Stimulated activated CD8-positive, alpha-beta memory T cell treated with anti-CD3 and anti-CD28 coated beads, Interleukin-7, amount 100 ng/mL, for 1 hour (primary cell): ENCODE measurements around the gene XPO6.

Experiments
- DNase-seq, 2 donors: peaks; one replicate each; pipeline ENCODE4 v3.0.0-alpha.2; 2020; ENCODE audit warnings: low read depth in 2 of 2

XPO6 gene

DNA sequence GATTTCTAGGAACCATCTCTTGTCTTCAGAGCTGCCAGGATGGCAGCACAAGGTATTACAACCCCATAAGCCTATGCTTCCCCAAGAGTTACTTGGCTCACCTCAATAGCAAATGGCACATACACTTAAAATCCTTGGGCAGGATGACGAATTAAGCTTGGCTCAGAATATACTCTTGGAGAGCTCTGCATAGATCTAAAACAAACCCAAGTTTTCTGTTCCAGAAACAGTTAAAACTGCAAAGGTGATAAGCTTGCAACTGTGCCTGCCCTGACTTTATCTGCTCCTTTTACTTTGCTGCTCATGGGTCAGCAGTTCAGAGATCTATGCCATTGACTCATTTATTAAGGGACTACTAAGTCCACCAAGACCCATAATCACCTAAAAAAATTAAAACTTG is 26.1 kb downstream of the XPO6 start:
- DNase-seq, result no peak

DNA sequence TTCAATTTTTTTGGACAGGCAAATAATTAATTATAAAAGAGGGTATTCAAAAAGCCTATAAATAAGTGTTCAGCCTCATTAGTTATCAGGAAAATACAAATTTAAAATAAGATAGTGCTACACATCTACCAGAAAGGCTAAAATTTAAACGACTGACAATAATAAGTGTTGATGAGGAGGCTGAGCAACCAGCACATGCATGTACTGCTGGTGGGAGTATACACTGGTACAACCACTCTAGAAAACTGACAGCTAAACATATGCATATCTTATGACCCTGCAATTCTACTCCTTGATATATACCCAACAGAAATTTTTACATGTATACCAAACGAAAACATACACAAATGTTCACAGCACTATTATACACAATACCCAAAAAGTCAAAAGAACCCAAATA is 27.1 kb downstream of the XPO6 start:
- DNase-seq, result no peak

DNA sequence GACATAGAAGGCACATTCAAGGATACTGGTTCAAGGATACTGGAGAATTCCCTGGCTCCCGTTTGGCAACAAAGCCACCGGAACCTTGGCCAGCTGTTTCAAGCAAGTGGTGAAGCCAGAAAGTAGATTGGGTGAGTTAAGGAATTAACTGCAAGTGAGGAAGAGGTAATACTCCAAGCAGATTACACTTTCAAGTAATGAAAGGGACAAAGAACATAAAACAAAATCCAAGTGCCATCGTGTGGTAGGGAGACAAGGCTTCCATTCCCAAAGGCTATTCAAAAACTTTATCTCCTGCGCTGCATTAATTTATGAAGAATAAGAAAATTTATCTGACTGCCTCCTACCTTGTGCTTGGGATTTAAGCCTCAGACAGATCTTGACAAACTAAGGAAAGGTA is 27.8 kb downstream of the XPO6 start:
- no peak for DNase-seq

DNA sequence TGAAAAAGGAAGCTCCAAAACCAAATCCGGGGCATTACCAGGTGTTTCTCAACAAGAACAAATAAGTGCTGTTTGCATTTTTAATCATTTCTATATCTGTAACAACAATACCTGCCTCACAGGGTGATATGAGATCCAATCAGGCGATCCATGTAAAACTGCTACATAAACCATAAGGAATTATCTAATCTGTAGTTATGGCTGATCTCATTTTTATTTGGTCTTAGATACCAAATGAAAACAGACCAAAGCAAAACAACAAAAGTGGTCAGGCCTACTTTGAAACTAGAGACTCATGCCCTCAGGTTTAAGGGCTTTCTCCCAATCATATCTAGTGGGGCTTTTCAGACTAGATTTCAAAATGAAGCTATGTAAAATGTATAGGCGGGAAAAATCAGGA is 28.3 kb downstream of the XPO6 start:
- DNase-seq, result no peak

DNA sequence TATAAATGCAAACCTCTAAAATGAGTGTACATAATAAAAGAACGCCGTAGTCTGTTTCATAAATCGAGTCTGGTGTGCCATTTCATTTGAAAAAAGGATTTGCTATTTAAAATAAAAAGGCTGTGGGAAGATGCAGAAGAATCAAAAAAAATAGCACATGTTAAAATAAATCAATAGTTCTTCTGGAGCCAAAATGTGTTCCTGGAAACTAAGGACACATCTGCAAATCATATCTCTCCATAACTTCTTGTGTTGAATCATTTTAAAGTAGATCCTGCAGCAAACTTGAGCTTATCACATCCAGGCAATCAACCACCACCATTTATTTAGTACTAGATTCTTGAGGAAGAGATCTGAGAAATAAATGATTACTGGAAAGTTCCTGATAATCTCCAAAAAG is 29.0 kb downstream of the XPO6 start:
- no peak for DNase-seq

DNA sequence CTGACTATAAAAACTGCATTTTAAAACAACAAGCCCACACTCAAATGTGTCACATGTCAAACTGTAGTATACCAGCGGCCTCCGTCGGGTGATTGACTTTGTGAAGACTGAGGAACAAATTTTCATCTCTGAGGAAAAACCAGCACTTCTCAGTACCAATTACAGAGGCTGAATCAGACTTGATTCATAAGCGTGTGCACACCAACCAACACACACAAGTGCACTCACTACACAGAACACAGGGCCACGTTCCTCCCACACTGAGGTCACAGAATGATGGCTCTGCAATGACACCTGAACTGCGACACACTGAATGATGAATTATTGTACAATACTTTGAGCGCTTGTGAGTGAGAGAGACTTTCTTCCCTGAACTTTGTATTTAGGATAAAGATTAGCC is 29.6 kb downstream of the XPO6 start:
- DNase-seq, result no peak

DNA sequence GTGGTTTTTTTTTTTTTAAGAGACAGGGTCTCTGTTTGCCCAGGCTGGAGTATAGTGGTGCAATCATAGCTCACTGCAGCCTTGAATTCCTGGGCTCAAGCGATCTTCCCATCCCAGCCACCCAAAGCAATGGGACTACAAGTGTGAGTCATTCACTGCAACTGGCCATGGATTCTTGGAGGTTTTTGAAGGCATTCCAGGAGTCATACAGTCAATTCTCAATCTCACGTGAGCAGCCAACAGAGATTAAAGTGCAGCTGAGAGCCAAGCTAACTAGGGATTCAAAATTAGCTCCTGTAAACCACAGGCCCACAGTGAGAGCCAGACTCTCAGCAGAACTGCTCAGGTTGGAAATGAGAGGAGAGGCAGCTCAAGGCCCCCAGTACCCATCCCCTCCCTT is 30.2 kb downstream of the XPO6 start:
- DNase-seq, result no peak

DNA sequence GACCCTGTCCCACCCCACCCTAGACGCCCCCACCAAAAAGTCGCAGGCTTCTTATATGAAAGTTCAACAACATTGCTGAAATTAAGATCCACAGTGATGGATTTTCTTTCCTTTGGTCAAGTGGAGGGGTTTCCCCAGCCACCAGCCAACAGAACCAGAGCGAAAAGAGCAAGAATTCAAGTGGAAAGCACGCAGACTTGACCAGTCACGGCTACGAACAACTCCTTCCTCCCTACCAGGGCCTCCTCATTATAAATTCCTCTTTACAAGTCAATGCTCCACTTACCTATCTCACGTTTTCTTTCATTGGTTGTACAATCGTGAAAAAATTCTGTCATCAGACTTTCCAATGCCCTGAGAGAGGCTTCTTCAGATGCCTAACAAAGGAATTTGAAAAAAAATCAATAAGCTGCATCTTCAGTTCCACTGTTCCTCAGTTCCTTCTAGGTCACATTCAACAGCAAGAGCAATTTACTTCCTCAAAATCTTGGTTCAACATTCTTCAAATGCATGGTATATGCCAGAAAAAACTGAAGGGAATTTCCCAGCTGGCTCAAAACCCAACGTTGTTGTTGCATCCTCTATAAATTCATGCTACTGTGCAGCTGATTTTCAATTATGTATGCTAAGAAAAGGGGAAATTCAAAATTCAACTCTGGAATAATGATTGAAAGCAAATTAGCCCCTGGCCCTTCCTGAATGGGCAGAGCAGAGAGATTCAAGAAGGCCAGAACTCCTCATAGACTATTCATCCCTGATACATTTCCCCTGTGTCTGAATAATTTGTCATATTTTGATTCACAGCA is 30.9 kb downstream of the XPO6 start:
- no peak for DNase-seq

DNA sequence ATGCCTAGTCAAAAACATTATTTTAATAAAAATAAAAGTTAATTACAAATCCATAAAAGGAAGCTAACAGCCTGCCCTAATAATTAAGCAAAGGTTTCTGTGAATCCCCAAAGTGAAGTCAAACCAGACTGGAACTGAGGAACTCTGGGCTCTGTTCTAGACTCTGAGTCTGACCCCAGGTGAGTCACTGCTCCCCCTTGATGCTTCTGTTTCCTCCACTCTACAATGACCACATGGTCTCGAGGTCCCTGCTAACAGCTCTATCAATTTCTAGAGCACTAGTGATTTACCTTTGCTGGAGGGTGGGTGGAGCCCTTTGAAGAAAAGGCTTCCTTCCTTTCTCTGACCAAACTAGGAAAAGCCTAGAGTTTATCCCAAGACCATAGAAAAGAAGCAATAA is 32.4 kb downstream of the XPO6 start:
- no peak for DNase-seq

DNA sequence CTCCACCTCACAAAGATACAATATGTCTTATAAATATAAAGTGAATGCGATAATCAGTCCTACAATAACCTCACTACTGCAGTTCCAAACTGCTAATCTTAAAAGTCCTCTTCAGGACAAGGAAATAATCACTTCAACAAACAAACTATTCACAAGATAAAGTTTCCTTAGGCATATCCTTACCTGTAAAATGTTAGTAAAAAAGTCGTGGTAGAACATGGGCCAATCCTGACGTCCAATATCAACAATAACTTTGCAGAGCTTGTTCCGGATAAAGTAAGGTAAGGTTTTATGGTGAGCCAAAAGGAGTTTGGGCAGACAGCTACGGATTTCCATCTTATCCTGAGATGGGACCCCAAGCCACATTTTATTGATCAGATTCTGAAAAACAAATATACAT is 36.0 kb downstream of the XPO6 start:
- no peak for DNase-seq

DNA sequence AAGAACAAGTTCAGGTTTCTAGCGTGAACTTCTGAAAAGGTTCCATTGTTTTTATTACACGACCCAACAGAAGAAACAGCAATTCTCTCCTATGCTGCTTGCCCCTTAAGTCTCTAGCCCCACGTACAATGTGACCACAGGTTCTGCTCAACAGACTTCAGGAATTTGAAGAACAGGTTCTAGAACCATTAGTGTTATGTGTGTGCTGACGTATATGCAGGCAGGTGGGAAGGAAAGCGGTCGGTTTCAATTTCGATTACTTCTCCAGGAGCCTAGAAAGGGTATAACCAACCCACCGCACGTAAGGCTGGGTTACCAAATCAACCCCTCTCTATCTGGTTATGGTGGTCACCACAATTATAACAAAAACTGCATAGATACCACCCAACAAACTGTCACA is 39.4 kb downstream of the XPO6 start:
- no peak for DNase-seq

DNA sequence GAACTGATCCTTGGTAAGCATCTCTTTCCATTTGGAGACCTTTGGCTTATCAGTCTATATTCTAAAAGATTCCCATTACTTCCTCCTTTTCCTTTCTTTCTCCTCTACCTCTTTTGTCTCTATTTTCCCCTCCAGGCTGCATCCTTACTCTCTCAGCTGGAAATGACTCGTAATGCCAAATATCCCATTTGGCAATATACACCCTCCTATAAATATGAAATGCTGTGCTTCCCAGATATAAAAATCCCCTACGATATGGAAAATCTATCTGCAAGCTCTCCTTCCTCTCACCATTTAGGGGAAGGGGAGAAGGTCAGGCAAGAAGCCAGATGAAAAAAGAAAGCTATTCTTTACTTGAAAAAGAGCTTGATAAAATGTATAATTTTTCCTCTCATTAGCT is 39.9 kb downstream of the XPO6 start:
- DNase-seq, result no peak

DNA sequence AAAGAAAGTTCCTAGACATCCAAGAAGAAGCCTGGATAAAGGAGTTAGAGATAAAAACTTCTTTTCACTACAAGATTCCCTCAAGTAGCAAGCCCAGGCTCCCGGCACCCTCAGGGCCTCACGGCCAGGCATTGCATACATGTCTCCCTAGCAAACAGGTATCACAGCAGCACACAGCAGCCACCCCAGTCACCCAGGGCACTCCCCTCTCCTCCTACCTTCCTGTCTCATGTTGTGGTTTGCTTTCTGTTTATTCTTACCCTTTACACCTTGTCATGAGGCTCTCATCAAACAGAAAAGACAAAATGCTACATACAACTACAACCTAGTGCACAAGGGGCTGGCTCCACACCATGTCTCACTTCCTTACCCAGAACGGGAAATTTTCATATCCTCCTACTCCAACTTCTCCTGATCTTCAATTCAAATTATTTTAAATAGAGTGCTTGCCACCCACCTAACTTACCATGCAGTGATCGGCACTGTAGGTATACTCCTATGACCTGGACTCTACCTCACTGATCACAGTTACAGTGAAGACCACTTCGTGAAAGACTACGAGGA is 42.7 kb downstream of the XPO6 start:
- no peak for DNase-seq

DNA sequence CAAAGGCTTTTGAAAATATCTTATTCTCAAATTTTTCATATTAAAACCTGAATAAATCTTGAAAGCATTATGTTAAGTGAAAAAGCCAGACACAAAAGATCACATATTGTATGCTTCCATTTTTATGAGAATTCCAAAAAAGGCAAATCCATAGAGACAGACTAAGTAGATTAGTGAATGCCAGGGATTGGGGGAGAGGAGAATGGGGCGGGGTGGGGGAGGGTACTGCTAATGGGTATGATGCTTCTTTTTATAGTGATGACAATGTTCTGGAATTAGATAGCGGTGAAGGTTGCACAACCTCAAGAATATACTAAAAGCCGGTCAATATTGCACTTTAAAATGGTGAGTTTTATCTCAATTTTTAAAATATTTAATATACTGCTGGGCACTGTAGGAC is 44.0 kb downstream of the XPO6 start:
- no peak for DNase-seq

DNA sequence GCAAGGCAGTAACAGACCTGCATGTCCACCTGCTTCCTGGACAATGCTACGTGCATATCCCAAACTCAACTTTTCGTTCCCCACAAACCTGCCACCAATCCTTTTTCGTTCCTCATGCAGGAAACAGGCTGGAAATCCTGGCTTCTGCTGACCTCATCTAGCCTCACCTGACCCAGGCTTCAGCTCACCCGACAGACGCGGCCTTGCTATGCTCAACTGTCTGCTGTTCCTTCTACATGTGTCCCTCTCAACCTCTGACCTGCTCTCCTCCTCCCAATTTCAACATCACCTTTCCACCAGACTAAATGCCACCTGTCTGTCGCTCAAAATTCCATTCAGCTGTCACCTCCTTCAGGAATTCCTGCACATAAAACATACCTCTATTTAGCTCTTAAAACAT is 44.5 kb downstream of the XPO6 start:
- DNase-seq, result no peak

DNA sequence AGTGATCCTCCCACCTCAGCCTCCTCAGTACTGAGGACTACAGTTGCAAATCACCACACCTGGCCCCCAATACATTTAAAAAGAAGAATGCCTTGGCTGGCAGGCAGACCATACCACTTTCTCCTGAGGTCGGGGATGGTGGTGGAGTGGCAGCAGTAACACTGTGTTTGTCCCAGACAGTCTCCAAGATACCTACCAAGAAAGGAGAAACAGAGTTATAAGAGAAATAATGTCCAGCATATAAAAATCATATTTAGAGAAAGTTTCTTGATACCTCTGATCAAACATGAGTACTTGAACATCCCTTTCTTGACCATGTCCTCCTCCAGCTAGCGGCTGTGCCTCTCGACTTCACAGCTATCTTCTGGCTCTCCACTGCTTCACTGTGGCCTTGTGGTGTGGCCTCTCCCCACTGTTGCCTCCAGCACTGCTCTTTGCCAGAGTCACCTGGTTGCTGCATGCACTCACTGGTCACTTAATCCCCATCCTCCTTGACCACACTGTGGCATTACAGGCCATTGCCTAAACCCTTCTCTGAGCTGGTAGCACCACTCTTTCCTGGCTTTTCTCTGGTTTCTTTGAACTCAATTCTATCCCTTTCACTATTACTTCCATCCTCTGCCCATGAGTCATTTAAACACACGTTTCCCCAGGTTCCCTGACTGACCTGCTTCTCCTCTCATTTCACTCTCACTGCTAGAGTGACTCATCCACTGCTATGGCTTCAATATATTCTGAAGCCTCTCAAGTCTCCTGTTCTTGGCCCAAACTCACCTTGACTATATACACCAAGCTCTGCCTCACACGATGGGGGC is 45.2 kb downstream of the XPO6 start:
- DNase-seq, result no peak

DNA sequence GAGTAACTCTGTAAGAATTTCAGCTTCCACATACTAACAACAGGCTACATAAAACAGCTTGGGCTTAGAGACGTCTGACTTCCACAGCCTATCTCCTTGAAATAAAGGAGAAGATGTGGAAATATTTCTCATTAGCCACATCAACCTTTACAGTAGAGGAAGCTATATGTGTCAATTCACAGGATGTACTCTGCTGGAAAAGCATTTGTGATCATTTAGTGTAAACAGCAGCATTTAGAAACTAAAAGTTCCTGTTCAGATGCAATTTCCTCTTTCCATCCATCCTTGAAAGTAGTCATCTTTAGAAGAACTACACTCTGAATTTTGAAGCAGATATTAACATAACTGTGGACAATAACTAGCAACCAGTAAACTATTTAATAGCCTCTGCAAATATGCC is 46.2 kb downstream of the XPO6 start:
- DNase-seq, result no peak

DNA sequence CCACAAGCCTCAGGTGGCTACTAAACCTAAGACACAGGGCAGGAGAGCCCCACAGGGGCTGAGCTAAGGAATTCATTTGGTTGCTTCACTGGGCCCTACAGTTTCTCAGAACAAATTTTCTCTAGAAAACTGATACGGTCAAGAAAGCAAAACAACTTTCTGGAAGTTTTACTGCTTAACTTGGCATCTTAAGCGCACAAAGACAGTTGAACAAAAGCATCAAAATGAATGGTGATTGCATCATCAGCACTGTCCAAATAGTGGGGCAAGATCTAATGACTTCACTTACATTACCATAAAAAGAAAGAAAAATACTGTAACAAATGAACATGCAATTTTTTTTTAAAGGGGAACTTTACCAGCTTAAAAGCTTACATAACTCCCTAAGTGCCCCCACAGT is 47.6 kb downstream of the XPO6 start:
- DNase-seq, result no peak

DNA sequence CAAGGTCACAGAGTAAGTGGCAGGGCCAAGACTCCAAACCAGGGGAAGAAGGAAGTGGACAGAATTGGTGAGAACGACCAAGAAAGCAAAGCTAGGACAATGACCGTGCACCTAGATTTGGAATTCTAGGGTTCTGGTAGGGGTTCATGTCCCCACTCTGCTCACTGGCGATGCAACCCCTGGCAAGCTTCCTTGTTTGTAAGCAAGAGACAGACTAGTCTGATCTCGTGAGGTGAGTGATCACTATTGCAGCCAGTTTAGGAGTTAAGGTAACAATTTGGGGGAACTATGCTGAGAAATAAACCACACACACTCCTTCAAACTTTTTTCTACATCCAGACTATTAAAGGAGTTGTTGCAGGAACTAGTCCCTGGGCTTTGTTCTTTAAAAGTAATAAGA is 48.1 kb downstream of the XPO6 start:
- no peak for DNase-seq

DNA sequence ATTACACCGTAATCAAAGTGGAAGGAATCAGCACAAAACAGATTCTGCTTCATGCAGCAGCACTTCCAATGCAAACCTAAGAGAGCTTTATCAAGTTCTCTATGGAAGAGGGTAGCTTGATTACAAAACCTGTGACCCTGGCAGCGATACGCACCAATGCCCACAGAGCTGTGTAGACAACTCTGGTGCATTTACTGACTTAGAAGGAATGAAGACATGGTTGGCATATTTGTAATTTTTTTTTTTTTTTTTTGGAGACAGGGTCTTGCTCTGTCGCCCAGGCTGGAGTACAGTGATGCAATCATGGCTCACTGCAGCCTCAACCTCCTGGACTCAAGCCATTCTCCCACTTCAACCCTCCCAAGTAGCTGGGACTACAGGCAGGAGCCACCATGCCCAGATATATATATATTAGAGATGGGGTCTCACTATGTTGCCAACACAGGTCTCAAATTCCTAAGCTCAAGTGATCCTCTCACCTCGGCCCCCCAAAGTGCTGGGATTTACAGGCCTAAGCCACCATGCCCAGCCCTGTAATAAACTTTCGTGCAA is 49.4 kb downstream of the XPO6 start:
- DNase-seq, result no peak

DNA sequence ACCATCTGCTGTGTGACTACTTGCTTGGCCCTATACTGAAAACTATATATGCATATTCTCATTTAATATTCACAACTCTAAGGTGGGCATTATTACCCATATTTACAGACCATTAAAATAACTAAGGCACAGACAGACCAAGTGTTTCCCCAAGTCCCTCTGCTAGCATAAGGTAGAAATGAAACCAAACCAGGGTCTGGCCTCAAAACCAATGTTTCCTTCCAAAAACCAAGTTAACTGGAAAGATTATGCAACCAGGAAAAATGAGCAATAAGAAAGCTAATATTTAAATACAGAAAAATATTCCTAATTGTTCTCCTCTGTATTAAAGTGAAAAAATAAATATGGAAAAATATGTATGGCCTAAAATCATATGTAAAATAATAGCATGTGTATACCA is 50.1 kb downstream of the XPO6 start:
- no peak for DNase-seq

DNA sequence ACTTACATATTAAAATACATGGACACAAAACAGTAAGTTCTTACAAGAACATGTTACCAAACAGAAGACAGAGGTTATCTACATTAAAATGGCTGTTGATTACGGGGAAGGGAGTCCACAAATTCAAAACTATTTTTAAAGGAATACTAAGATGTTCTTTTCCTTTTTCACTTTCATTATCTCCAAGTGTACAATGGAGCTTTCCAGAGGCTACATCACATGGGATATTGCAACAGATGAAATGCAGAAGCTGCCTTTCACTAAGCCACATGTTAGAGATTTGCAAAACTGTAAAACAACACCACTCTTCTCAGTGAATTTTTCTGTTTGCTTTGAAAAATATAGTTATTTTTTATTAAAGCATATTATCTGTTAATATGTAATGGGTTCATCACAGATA is 53.6 kb downstream of the XPO6 start:
- no peak for DNase-seq
